Measurements from ENCODE around the gene GID8.

Gene GID8

GRCh38 chr20:62898093-62898964 is 39.6 kb upstream of the GID8 start:
- H3K4me3 Mint-ChIP-seq = no peak overlapping the region
- no peaks in the 10 kb centered on the region for H3K9me3 Mint-ChIP-seq
- peaks cover 4% of the 10 kb centered on the region for H3K27me3 Mint-ChIP-seq
- peak overlapping the region; percentile 86 for H3K27ac Mint-ChIP-seq
- H3K36me3 Mint-ChIP-seq = peaks cover 53% of the 10 kb centered on the region
- peaks cover 56% of the 10 kb centered on the region for H3K4me1 Mint-ChIP-seq
- CTCF ChIA-PET = interaction anchor here (1.4 to 7.3 kb wide), 8 partner anchors 8 to 36 kb away, joined by 4 to 46 read pairs (median 8); partner anchors contain the start of gene DIDO1
- no peak for DNase-seq

DNA sequence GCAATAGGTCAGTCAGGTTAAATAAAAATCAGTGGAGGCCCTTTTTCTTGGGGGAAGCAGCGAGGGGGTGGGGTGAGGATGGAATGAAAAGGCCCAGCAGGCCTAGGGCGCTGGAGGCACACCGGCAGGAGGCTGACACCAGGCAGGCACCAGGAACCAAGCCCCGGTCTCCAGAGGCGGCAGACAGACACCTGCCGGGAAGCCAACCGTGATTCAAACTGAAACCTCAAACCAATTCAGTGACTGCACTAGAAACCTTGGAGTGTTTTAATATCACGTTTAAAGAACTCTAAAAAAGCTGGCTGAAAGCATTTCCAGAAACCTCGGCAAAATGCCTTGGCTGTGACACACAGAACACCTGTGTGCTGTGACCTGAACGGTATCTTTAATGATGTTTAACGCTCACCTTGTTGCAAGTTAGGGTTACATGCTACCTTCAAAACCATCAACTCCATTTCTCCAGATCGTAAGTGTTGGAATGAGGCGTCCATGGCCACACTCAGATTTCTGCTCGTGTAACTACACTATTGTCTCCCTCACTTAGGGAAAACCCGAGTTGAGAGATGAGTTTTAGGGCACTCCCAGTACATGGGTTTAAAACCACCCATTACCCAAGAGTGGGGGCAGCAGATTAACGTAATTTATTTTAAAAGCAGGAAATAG is 38.8 kb upstream of the GID8 start:
- Mint-ChIP-seq H3K4me1 (peaks cover 49% of the 10 kb centered on the region), H3K27ac (peak overlapping the region; percentile 86), H3K9me3 (no peaks in the 10 kb centered on the region), H3K27me3 (peaks cover 4% of the 10 kb centered on the region), H3K36me3 (peaks cover 51% of the 10 kb centered on the region), H3K4me3 (peak overlapping the region; percentile 26)
- DNase-seq = no peak
- CTCF ChIA-PET = interaction anchor here (1.3 to 7.3 kb wide), 9 partner anchors 8 to 110 kb away, joined by 4 to 46 read pairs (median 9); partner anchors contain the start of gene DIDO1

- H3K4me3 Mint-ChIP-seq = no peak overlapping the region
- CTCF ChIA-PET = interaction anchor here (1.3 to 7.3 kb wide), 8 partner anchors 8 to 109 kb away, joined by 4 to 46 read pairs (median 11); partner anchors contain the start of gene DIDO1
- peaks cover 50% of the 10 kb centered on the region for H3K36me3 Mint-ChIP-seq
- H3K27me3 Mint-ChIP-seq = peaks cover 4% of the 10 kb centered on the region
- H3K4me1 Mint-ChIP-seq = peaks cover 46% of the 10 kb centered on the region
- H3K27ac Mint-ChIP-seq = peak overlapping the region; percentile 33
- DNase-seq = no peak
- H3K9me3 Mint-ChIP-seq = no peaks in the 10 kb centered on the region
Measured at GRCh38 chr20:62899633-62900051, 38.3 kb upstream of the GID8 start.

DNA sequence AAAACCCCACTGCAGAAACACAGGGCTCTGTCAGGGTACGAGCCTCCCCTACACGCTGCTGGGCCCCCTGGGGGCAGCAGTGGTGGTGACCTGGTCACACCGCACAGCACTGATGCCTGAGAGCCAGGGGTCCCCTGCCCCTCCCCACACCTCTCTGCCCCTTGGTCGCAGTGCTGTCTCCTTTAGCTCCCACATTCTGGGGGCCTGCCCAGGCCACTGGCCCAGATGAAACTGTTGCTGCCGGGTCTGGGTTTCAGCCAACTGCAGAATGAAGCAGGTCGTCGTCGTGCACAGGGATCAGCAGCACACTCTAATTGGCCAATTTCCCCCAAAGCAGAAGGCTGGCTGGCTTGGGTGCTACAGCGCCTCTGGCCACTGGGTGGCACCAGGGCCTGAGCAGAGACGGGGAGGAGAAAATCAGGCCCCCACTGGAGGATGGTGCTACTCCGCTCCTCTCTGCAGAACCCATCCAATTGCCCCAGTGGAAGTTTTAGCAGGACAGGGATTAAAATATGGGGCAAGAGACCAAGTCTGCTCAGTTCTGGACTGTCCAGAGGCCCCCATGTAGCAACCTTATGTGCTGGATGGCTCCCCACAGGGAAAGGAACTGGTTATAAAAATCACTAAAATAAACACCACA is 37.8 kb upstream of the GID8 start:
- peak; percentile 83 for DNase-seq
- H3K27ac Mint-ChIP-seq = peak overlapping the region; percentile 89
- CTCF ChIA-PET = interaction anchor here (1.1 to 7.3 kb wide), 9 partner anchors 9 to 109 kb away, joined by 3 to 46 read pairs (median 9); partner anchors contain the start of gene DIDO1
- H3K36me3 Mint-ChIP-seq = peaks cover 52% of the 10 kb centered on the region
- H3K4me1 Mint-ChIP-seq = peaks cover 46% of the 10 kb centered on the region
- H3K4me3 Mint-ChIP-seq = no peak overlapping the region
- no peaks in the 10 kb centered on the region for H3K9me3 Mint-ChIP-seq
- H3K27me3 Mint-ChIP-seq = peaks cover 4% of the 10 kb centered on the region

DNA sequence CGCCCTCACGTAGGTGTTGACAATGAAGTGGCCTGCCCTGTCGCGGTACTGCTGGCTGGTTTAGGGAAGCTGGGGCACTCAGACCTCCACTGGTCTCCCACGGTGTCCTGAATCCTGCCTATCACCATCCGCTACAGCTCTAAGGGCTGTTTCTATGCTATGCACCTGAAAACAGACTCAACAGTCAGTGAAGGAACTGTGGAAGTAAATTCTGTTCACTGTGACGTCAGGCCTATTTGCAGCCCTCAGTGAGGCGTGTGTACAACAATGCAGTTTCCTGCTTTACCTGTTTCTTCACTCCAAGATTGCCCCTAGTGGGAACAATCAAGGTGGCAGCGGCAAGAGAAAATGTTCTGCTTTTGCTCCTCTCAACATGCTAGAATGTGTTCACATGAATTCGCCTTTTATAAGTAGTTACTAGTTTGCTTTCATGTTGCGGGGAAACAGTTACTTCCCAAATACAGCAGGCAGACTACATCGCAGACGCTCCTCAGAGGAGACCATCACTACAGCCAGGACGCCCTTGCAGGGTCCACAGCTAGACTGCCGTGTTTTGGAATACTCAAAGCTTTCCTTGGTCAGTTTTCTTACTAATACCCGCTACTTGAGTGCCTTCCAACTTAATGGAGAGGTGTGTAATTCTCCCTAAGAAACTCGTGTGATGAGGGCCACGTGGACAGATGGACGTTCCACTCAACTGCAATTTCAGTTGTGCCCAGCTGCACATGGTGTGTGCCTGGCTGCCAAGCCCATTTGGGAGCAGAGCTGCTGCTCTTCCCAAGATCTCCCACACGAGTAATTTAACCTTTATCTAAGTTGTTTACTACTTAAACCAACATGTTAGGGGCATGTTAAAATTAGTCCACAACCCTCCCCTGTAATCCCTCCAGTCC is 37.0 kb upstream of the GID8 start:
- peaks cover 50% of the 10 kb centered on the region for H3K36me3 Mint-ChIP-seq

DNA sequence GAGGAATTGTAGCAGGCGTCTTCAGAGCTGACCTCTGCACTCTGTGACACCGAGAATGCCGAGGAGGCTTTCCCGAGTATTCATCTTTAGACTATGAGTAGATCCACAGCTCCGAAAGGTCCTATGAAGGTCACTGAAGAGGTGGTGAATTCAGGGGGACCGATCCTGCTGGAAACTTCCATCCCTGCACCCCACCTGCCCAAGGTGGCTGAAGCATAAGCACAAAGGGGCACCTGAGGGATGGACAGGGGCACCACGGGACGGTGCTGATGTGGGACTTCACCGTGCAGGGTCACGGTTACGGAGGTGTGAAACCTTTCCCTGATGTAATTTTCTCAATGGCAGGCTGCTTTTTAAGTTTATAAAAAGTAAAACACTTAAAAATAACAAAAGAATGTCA is 36.1 kb upstream of the GID8 start:
- CTCF ChIA-PET = interaction anchor here (0.8 to 7.3 kb wide), 7 partner anchors 11 to 107 kb away, joined by 3 to 46 read pairs (median 13); partner anchors contain the start of gene DIDO1

More for the DNA sequence above, 37.0 kb upstream of the GID8 start:
- H3K27ac Mint-ChIP-seq = peak overlapping the region; percentile 89
- DNase-seq = no peak
- no peak overlapping the region for H3K4me3 Mint-ChIP-seq
- H3K4me1 Mint-ChIP-seq = peaks cover 44% of the 10 kb centered on the region
- CTCF ChIA-PET = interaction anchor here (0.8 to 7.3 kb wide), 11 partner anchors 10 to 108 kb away, joined by 3 to 46 read pairs (median 5); partner anchors contain the start of gene DIDO1
- H3K27me3 Mint-ChIP-seq = peaks cover 4% of the 10 kb centered on the region
- no peaks in the 10 kb centered on the region for H3K9me3 Mint-ChIP-seq

GRCh38 chr20:62902926-62903615 is 34.9 kb upstream of the GID8 start:
- Mint-ChIP-seq H3K4me1 (peaks cover 45% of the 10 kb centered on the region), H3K27me3 (peaks cover 4% of the 10 kb centered on the region), H3K4me3 (no peak overlapping the region), H3K9me3 (no peaks in the 10 kb centered on the region), H3K36me3 (peaks cover 62% of the 10 kb centered on the region), H3K27ac (no peak overlapping the region)
- CTCF ChIA-PET = interaction anchor here (1.2 to 7.3 kb wide), 5 partner anchors 10 to 35 kb away, joined by 3 to 46 read pairs (median 34); partner anchors contain the start of genes DIDO1 and GID8
- no peak for DNase-seq

More for the DNA sequence above, 36.1 kb upstream of the GID8 start:
- Mint-ChIP-seq H3K9me3 (no peaks in the 10 kb centered on the region), H3K36me3 (peaks cover 54% of the 10 kb centered on the region), H3K27me3 (peaks cover 4% of the 10 kb centered on the region), H3K4me1 (peaks cover 43% of the 10 kb centered on the region), H3K4me3 (no peak overlapping the region), H3K27ac (peak overlapping the region; percentile 42)
- DNase-seq = no peak

- no peak overlapping the region for H3K4me3 Mint-ChIP-seq
- H3K27ac Mint-ChIP-seq = no peak overlapping the region
- CTCF ChIA-PET = interaction anchor here (4.6 kb wide), 1 partner anchor 14 kb away, joined by 58 read pairs; no protein-coding TSS in a partner anchor
Measured at GRCh38 chr20:62905536-62906117, 32.3 kb upstream of the GID8 start.

GRCh38 chr20:62906209-62906608 is 31.7 kb upstream of the GID8 start:
- DNase-seq = no peak
- Mint-ChIP-seq H3K4me3 (no peak overlapping the region), H3K9me3 (no peaks in the 10 kb centered on the region), H3K27me3 (no peaks in the 10 kb centered on the region), H3K27ac (no peak overlapping the region), H3K4me1 (peaks cover 23% of the 10 kb centered on the region), H3K36me3 (peaks cover 70% of the 10 kb centered on the region)
- CTCF ChIA-PET = interaction anchor here (1.5 to 4.6 kb wide), 2 partner anchors 9 to 13 kb away, joined by 4 to 58 read pairs; no protein-coding TSS in a partner anchor

More at GRCh38 chr20:62905536-62906117, 32.3 kb upstream of the GID8 start:
- Mint-ChIP-seq H3K9me3 (no peaks in the 10 kb centered on the region), H3K36me3 (peaks cover 67% of the 10 kb centered on the region), H3K27me3 (no peaks in the 10 kb centered on the region), H3K4me1 (peaks cover 29% of the 10 kb centered on the region)
- DNase-seq = no peak

DNA sequence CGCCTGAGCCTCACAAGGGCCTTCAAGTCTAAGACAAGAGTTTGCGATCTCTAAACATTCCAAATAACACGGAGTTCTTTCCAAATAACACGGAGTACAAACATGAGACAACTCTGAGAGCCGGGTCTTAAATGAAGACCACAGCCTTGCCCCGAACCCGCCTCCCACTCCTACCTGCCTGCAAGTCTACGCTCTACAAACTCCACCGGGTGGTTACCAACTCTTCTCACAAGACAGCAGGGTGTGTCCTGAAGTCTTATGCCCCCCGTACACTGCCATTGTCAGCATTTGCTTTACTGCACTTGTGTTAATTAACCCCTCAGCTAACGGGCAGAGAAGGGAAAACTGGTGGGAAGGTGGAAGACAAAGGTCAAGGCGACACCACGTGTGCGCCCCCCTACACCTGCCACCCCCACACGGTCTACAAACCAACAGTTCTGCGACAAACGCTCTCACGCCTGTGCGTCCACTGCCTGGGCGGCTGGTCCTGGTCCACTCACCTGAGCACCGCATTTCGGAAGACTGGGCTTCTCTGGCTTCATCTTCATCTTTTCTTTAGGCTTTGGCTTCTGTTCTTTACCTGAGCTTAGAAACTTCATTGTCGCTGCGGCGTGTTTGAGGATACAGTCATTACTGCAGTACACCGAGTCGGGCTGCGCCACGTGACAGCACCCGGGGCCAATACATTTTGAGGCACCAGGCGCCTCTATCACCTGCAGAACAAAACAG is 31.1 kb upstream of the GID8 start:
- DNase-seq = no peak
- no peaks in the 10 kb centered on the region for H3K9me3 Mint-ChIP-seq
- H3K27ac Mint-ChIP-seq = no peak overlapping the region
- no peak overlapping the region for H3K4me3 Mint-ChIP-seq
- H3K36me3 Mint-ChIP-seq = peaks cover 74% of the 10 kb centered on the region
- H3K27me3 Mint-ChIP-seq = no peaks in the 10 kb centered on the region
- H3K4me1 Mint-ChIP-seq = peaks cover 17% of the 10 kb centered on the region
- CTCF ChIA-PET = interaction anchor here (1.3 to 4.6 kb wide), 9 partner anchors 8 to 30 kb away, joined by 3 to 58 read pairs (median 6); no protein-coding TSS in a partner anchor

DNA sequence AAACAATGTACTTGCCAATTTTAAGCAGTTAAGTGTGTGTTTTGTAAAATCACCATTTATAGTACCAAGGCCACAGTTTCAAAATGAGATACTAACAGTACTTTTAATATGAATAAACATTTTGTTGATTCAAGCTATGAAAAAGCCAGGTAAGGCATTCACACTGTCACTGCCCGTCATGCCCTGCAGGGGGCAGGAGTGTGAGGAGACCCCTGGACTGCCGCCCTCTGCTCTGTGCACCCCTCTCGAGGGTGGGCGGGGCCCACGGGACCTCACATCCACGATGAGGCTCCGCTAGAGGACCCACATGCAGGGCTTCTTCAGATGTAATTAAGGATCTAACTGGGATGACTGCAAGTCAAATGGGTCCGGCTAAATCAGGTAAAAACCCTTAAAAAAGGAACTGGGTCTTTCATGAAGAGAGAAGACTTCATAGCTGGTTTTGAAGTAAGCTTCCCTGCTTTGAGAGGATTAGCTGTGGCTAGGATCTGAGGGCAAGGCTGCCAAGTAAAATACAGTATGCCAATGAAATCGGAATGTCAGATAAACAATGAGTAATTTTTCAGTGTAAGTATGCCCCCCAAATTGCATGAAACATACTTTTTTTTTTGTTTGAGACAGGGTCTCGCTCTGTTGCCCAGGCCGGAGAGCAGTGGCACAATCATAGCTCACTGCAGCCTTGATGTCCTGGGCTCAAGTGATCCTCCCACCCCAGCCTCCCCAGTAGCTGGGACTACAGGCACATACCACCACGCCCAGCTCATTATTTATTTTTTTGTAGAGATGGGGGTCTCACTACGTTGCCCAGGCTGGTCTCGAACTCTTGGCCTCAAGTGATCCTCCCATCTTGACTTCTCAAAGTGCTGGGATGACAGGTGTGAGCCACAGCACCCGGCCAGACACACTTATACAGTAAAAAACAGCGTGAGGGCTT is 30.3 kb upstream of the GID8 start:
- H3K27me3 Mint-ChIP-seq = no peaks in the 10 kb centered on the region
- peaks cover 71% of the 10 kb centered on the region for H3K36me3 Mint-ChIP-seq
- H3K4me1 Mint-ChIP-seq = peaks cover 16% of the 10 kb centered on the region
- H3K9me3 Mint-ChIP-seq = no peaks in the 10 kb centered on the region
- DNase-seq = peak; percentile 59
- H3K27ac Mint-ChIP-seq = no peak overlapping the region
- CTCF ChIA-PET = interaction anchor here (0.6 to 4.6 kb wide), 13 partner anchors 9 to 106 kb away, joined by 3 to 58 read pairs (median 5); no protein-coding TSS in a partner anchor
- H3K4me3 Mint-ChIP-seq = no peak overlapping the region

Data from activated naive CD4-positive, alpha-beta T cell treated with anti-CD3 and anti-CD28 coated beads, Interleukin-2, amount 10 ng/mL, durations not matched to agents 7 days and 5 days (primary cell).